GM12865 (cell line): Measurements from ENCODE around the gene TAF13.

Experiments
- DNase-seq: peaks from one replicate; pipeline ENCODE4 v3.0.0; 2010; ENCODE audit warnings: low read depth
- H3K4me3 ChIP-seq: 2 replicates; pipeline ENCODE4 v1.5.1; 2011; ENCODE audit warnings: mild to moderate bottlenecking, low read depth, low read length, control low read depth
- CTCF ChIP-seq: IDR thresholded peaks from 2 replicates; pipeline ENCODE4 v1.5.1; 2011; ENCODE audit warnings: low read length, control low read depth, low read depth, inconsistent platforms; ENCODE audit not compliant: insufficient read depth; ENCODE audit errors: missing control alignments

The TAF13 gene

GRCh38 chr1:109113590-109114341, 38.0 kb upstream of the TAF13 start, which contains the start of gene ELAPOR1:
Gene ELAPOR1, plus strand, starts transcription at chr1:109114115. Its CDS starts 69 bp downstream, at chr1:109114184.
- TF ChIP-seq CTCF = no peak
- H3K4me3 ChIP-seq = no peak within 1 kb of the TSS
- peak; percentile 62 for DNase-seq

- TF ChIP-seq CTCF = peak; percentile 97
- H3K4me3 ChIP-seq = no peak overlapping the region
Observed at GRCh38 chr1:109112652-109113285, 37.0 kb upstream of the TAF13 start.

GRCh38 chr1:109112056-109112651, 36.4 kb upstream of the TAF13 start:
- DNase-seq = peak; percentile 39
- TF ChIP-seq CTCF = peak; percentile 31
- H3K4me3 ChIP-seq = no peak overlapping the region

More at GRCh38 chr1:109112652-109113285, 37.0 kb upstream of the TAF13 start:
- peak; percentile 84 for DNase-seq

- no peak for TF ChIP-seq CTCF
- DNase-seq = no peak
- H3K4me3 ChIP-seq = no peak overlapping the region
Observed at GRCh38 chr1:109111386-109112055, 35.7 kb upstream of the TAF13 start.

- no peak overlapping the region for H3K4me3 ChIP-seq
- no peak for TF ChIP-seq CTCF
- no peak for DNase-seq
Observed at GRCh38 chr1:109109906-109110305, 34.1 kb upstream of the TAF13 start.

GRCh38 chr1:109107785-109108184, 32.0 kb upstream of the TAF13 start:
- TF ChIP-seq CTCF = no peak
- H3K4me3 ChIP-seq = no peak overlapping the region
- DNase-seq = no peak
